DND-41 (cell line): ENCODE results near the gene XRCC4.

ENCODE experiments used
- ATAC-seq: fragments of 200-7000 bp; cut with Tn5 transposase; 3 replicates; pipeline ENCODE4 v1.9.1; 2021; ENCODE audit warnings: low read depth; ENCODE audit not compliant: insufficient read depth
- DNase-seq: peaks from one replicate; pipeline ENCODE4 v3.0.0-alpha.2; 2020
- H2AFZ ChIP-seq: 2 replicates; pipeline ENCODE4 v1.6.0; 2012; ENCODE audit warnings: low read depth, low read length
- H3K27ac ChIP-seq: 2 replicates; pipeline ENCODE4 v1.5.1; 2012; ENCODE audit warnings: low read length, inconsistent platforms
- H3K27me3 ChIP-seq: fragments of 200-600 bp; sonication (generic); 2 replicates; pipeline ENCODE4 v1.6.0; 2012; ENCODE audit warnings: low read length, mild to moderate bottlenecking, inconsistent platforms; ENCODE audit not compliant: insufficient read depth, poor library complexity
- H3K36me3 ChIP-seq: 2 replicates; pipeline ENCODE4 v1.5.1; 2012; ENCODE audit warnings: low read length, inconsistent platforms; ENCODE audit not compliant: insufficient read depth
- H3K4me1 ChIP-seq: 2 replicates; pipeline ENCODE4 v1.5.1; 2012; ENCODE audit warnings: mild to moderate bottlenecking, low read length; ENCODE audit not compliant: insufficient read depth
- H3K4me2 ChIP-seq: 2 replicates; pipeline ENCODE4 v1.6.0; 2012; ENCODE audit warnings: mild to moderate bottlenecking, moderate library complexity, low read length, inconsistent platforms; ENCODE audit not compliant: insufficient read depth
- H3K4me3 ChIP-seq, 2 experiments: fragments of 200-600 bp in 1 of 2; shearing (Covaris generic) in 1 of 2; 2 replicates each; pipeline ENCODE4 v1.5.1; 2012 to 2016; ENCODE audit warnings: inconsistent platforms in 2 of 2, low read length in 2 of 2, mild to moderate bottlenecking in 2 of 2, low read depth in 1 of 2, moderate library complexity in 1 of 2
- H3K79me2 ChIP-seq: 2 replicates; pipeline ENCODE4 v1.6.0; 2012; ENCODE audit warnings: low read length, inconsistent platforms; ENCODE audit not compliant: insufficient read depth
- H3K9ac ChIP-seq: 2 replicates; pipeline ENCODE4 v1.6.0; 2012; ENCODE audit warnings: low read depth, mild to moderate bottlenecking, inconsistent platforms, low read length, moderate library complexity
- H3K9me3 ChIP-seq: 2 replicates; pipeline ENCODE4 v1.5.1; 2012; ENCODE audit warnings: low read length, moderate library complexity, mild to moderate bottlenecking, inconsistent platforms; ENCODE audit not compliant: insufficient read depth, severe bottlenecking
- H4K20me1 ChIP-seq: 2 replicates; pipeline ENCODE4 v1.6.0; 2012; ENCODE audit warnings: low read length; ENCODE audit not compliant: insufficient read depth
- EZH2 ChIP-seq: IDR thresholded peaks from 3 replicates; pipeline ENCODE4 v1.6.1; 2012; ENCODE audit warnings: borderline replicate concordance, low read depth, mild to moderate bottlenecking, moderate library complexity, low read length, inconsistent platforms; ENCODE audit not compliant: severe bottlenecking
- TF ChIP-seq, protein P1 (sequence below): IDR thresholded peaks from 2 replicates; pipeline ENCODE4 v1.5.1; 2012; ENCODE audit warnings: borderline replicate concordance, low read length, moderate library complexity, mild to moderate bottlenecking; ENCODE audit not compliant: poor library complexity, severe bottlenecking; ENCODE audit errors: extremely low read depth

The XRCC4 gene

GRCh38 chr5:83374547-83374946 lies 297.2 kb downstream of the XRCC4 start:
- DNase-seq (no peak), ATAC-seq (no peak)
- no peaks in the 10 kb centered on the region for H3K79me2 ChIP-seq
- H3K4me2 ChIP-seq: no peak overlapping the region
- H3K4me1 ChIP-seq: no peaks in the 10 kb centered on the region
- H3K9ac ChIP-seq: no peak overlapping the region
- H3K4me3 ChIP-seq: no peak overlapping the region
- H3K36me3 ChIP-seq: no peaks in the 10 kb centered on the region
- H3K9me3 ChIP-seq: no peaks in the 10 kb centered on the region
- no peak overlapping the region for H2AFZ ChIP-seq
- H3K27me3 ChIP-seq: no peaks in the 10 kb centered on the region
- no peaks in the 10 kb centered on the region for H4K20me1 ChIP-seq
- TF ChIP-seq, protein P1, sequence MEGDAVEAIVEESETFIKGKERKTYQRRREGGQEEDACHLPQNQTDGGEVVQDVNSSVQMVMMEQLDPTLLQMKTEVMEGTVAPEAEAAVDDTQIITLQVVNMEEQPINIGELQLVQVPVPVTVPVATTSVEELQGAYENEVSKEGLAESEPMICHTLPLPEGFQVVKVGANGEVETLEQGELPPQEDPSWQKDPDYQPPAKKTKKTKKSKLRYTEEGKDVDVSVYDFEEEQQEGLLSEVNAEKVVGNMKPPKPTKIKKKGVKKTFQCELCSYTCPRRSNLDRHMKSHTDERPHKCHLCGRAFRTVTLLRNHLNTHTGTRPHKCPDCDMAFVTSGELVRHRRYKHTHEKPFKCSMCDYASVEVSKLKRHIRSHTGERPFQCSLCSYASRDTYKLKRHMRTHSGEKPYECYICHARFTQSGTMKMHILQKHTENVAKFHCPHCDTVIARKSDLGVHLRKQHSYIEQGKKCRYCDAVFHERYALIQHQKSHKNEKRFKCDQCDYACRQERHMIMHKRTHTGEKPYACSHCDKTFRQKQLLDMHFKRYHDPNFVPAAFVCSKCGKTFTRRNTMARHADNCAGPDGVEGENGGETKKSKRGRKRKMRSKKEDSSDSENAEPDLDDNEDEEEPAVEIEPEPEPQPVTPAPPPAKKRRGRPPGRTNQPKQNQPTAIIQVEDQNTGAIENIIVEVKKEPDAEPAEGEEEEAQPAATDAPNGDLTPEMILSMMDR: no peak
- no peak for TF ChIP-seq EZH2
- no peak overlapping the region for H3K27ac ChIP-seq

GRCh38 chr5:83375049-83375745 lies 297.9 kb downstream of the XRCC4 start:
- no peaks in the 10 kb centered on the region for H3K79me2 ChIP-seq
- TF ChIP-seq, protein P1: no peak
- TF ChIP-seq EZH2: no peak
- H3K27ac ChIP-seq: no peak overlapping the region
- no peak overlapping the region for H2AFZ ChIP-seq
- no peak for ATAC-seq
- no peaks in the 10 kb centered on the region for H3K4me1 ChIP-seq
- H3K4me2 ChIP-seq: no peak overlapping the region
- no peak overlapping the region for H3K9ac ChIP-seq
- DNase-seq: no peak
- no peaks in the 10 kb centered on the region for H3K27me3 ChIP-seq
- no peaks in the 10 kb centered on the region for H4K20me1 ChIP-seq
- H3K4me3 ChIP-seq: no peak overlapping the region
- no peaks in the 10 kb centered on the region for H3K36me3 ChIP-seq
- H3K9me3 ChIP-seq: no peaks in the 10 kb centered on the region

- H3K4me3 ChIP-seq: no peak overlapping the region
- no peaks in the 10 kb centered on the region for H3K9me3 ChIP-seq
- no peaks in the 10 kb centered on the region for H4K20me1 ChIP-seq
- no peak for DNase-seq
- ATAC-seq: no peak
- H3K27me3 ChIP-seq: no peaks in the 10 kb centered on the region
- no peak overlapping the region for H3K27ac ChIP-seq
- H2AFZ ChIP-seq: no peak overlapping the region
- H3K36me3 ChIP-seq: no peaks in the 10 kb centered on the region
- no peaks in the 10 kb centered on the region for H3K79me2 ChIP-seq
- no peak overlapping the region for H3K9ac ChIP-seq
- no peaks in the 10 kb centered on the region for H3K4me1 ChIP-seq
- no peak for TF ChIP-seq EZH2
- no peak overlapping the region for H3K4me2 ChIP-seq
Observed at GRCh38 chr5:83376461-83376860, 299.1 kb downstream of the XRCC4 start.

- Histone ChIP-seq H3K27me3 (no peaks in the 10 kb centered on the region), H4K20me1 (no peaks in the 10 kb centered on the region), H3K9ac (no peak overlapping the region), H3K27ac (no peak overlapping the region), H3K4me3 (no peak overlapping the region), H3K36me3 (no peaks in the 10 kb centered on the region), H2AFZ (no peak overlapping the region), H3K4me1 (no peaks in the 10 kb centered on the region), H3K9me3 (no peaks in the 10 kb centered on the region), H3K4me2 (no peak overlapping the region), H3K79me2 (no peaks in the 10 kb centered on the region)
- TF ChIP-seq, protein P1: no peak
- TF ChIP-seq EZH2: no peak
- DNase-seq (no peak), ATAC-seq (no peak)
Observed at GRCh38 chr5:83377131-83377865, 300.0 kb downstream of the XRCC4 start.
